Fibroblast of lung (primary cell): ENCODE data around the gene MMP25.

Source experiments
- CTCF ChIP-seq, 2 donors: IDR thresholded peaks in 1 of 2; conservative IDR thresholded peaks in 1 of 2; 1 replicate in 1 of 2; 2 replicates in 1 of 2; pipeline ENCODE4 v1.5.1; 2011 to 2012; ENCODE audit warnings: low read length in 2 of 2, control low read depth in 1 of 2, inconsistent platforms in 1 of 2, low read depth in 1 of 2, mild to moderate bottlenecking in 1 of 2
- EZH2 ChIP-seq: IDR thresholded peaks from 2 replicates; pipeline ENCODE4 v1.5.1; 2012; ENCODE audit warnings: low read length, control low read depth, mild to moderate bottlenecking; ENCODE audit errors: missing control alignments

GRCh38 chr16:3022684-3023414 is 23.5 kb upstream of the MMP25 start:
- TF ChIP-seq CTCF (conservative IDR thresholded peaks at IDR 0.05 in 1 of 2, IDR thresholded peaks at IDR 0.05 in 1 of 2; ENCODE audit: low read depth in 1 of 2, low read length in 2 of 2) (no peak), EZH2 (no peak)
